Muscle layer of duodenum (tissue), 2 donors: ENCODE measurements around the gene PEMT.

ENCODE experiments used
- H3K27ac ChIP-seq: one replicate; pipeline ENCODE4 v1.7.0; 2013; ENCODE audit warnings: mild to moderate bottlenecking, low read length
- H3K27me3 ChIP-seq: one replicate; pipeline ENCODE4 v1.7.0; 2013; ENCODE audit warnings: low read depth, mild to moderate bottlenecking, control low read depth, low read length
- H3K36me3 ChIP-seq, 2 donors: one replicate each; pipeline ENCODE4 v1.7.0; 2013; ENCODE audit warnings: low read length in 2 of 2, control low read depth in 1 of 2, mild to moderate bottlenecking in 1 of 2; ENCODE audit not compliant: insufficient read depth in 2 of 2, control insufficient read depth in 1 of 2
- H3K4me1 ChIP-seq, 2 donors: one replicate each; pipeline ENCODE4 v1.7.0; 2013; ENCODE audit warnings: low read length in 2 of 2, mild to moderate bottlenecking in 2 of 2, control low read depth in 1 of 2, moderate library complexity in 1 of 2; ENCODE audit not compliant: insufficient read depth in 2 of 2, control insufficient read depth in 1 of 2
- H3K4me3 ChIP-seq, 2 donors: one replicate each; pipeline ENCODE4 v1.7.0; 2013; ENCODE audit warnings: low read length in 2 of 2, low read depth in 1 of 2, mild to moderate bottlenecking in 1 of 2
- H3K9me3 ChIP-seq, 2 donors: one replicate each; pipeline ENCODE4 v1.7.0; 2013; ENCODE audit warnings: low read length in 2 of 2, control low read depth in 1 of 2, mild to moderate bottlenecking in 1 of 2; ENCODE audit not compliant: control insufficient read depth in 1 of 2
- donor health status: healthy.

Gene PEMT

DNA sequence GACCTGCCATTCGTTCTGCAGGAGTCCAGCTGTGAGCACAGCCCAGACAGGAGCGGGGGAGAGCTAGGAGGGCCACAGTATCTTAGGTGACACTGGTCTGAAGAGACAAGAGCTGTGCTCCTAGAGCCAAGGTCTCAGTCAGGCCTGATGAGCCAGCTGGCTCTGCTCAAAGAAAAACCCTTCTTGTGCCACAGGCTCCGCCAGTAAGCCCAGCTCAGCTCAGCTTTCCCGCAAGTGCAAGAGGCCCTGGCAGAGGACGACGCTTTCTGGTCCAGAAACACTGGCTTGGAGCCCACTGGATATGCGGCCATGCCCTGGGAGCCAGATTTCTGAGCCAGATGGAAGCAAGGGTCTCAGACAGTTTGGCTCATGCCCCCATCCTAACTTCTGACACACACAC, 23.9 kb downstream of the PEMT start:
- Histone ChIP-seq H3K4me3 (no peak overlapping the region), H3K27me3 (no peaks in the 10 kb centered on the region), H3K36me3 (no peaks in the 10 kb centered on the region), H3K4me1 (peaks cover 3 to 28% of the 10 kb centered on the region in 2 donors), H3K27ac (no peak overlapping the region), H3K9me3 (no peaks in the 10 kb centered on the region)

DNA sequence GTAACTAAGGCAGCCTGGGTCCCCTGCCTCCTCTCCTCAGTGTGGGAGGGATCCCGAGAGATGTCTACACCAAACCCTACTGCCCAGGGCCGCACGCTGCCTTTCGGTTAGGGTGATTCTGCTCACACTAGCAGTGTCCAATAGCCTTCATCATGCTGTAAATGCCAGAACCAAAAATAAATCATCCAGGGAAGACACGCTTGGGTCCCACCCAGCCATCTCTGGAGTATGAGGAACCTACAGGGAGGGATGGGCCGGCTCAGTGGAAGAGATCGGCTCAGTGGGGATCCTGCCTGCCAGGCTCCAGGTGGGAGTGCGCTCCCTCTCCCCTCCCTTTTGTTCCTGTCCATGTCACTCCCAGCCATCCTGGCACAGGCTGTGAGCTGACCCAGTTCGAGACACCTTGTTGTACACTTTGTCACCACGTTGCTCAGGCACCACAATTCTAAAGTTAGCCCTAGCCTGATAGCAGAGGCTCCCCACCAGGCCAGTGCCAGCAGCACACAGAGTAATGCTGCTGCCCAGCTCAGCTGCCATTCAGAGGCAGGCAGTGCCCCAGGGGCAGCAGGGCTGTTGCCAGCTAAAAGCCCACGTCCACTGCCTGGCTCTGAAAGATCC, 24.5 kb downstream of the PEMT start:
- Histone ChIP-seq H3K27me3 (no peaks in the 10 kb centered on the region), H3K36me3 (no peaks in the 10 kb centered on the region), H3K4me3 (no peak overlapping the region), H3K9me3 (no peaks in the 10 kb centered on the region), H3K27ac (no peak overlapping the region), H3K4me1 (peaks cover 3 to 28% of the 10 kb centered on the region in 2 donors)

DNA sequence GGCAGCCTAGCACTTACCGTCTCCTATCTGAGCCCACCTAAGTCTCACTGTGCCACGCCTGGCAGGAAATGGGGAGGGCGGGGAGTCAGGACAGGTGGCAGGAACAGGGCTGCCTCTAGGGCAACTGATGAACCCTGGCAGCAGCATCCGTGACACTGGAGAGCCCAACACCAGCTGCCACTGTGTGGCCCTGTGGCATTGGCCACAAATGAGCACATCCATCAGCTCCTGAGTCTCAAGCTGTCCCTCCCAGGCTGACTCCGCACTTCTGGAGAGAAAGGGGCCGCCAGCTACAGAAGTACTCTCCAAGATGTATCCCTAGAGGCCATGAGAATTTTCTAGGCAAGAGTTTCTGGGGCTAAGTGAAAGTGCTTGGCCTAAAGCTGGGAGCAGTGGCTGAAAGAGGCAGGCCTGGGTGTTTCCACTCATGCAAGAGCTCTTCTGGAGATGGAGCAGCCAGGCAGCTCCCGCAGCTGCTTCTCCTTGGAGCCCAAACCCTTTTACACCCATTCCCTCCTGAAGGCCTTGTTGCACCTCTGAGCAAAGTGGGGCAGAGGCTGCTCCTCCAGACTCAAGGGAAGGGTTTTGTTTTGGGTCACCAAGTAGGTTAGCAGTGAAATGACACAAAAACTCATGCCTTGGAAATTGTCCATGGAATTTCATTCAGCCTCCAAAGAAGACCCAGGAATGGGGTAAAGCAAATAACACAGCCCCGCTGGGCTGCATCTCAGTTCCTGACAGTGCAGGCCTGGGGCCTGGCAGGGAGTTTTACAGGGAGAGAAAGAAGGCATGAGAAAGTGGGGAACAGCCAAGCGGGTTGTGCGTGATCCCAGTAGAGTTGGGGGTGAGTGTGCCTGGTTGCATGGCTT, 25.8 kb downstream of the PEMT start:
- Histone ChIP-seq H3K4me3 (no peak overlapping the region), H3K36me3 (no peaks in the 10 kb centered on the region), H3K9me3 (no peaks in the 10 kb centered on the region), H3K27me3 (no peaks in the 10 kb centered on the region), H3K27ac (no peak overlapping the region), H3K4me1 (peaks cover 3 to 28% of the 10 kb centered on the region in 2 donors)

DNA sequence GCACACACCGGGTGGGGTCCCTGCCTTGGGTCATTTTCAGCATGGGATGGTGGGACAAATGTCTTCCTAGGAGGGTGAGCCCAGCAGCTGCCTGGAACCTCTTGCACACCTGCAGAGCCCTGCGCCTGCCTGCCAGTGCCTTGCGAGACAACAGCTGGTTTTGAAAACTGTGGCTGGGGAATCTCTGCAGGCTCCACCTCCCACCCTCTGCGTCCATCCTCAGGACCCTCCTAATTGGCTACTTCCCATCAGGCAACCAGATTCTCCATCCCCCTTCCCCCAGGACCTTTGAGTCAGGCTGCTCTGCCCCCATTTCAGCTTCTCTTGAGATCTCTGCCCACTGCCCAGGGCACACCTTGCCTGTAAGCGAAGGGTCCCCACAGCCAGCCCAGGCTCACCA, 26.6 kb downstream of the PEMT start:
- Histone ChIP-seq H3K4me3 (no peak overlapping the region), H3K27me3 (no peaks in the 10 kb centered on the region), H3K4me1 (peaks cover 3 to 28% of the 10 kb centered on the region in 2 donors), H3K9me3 (no peaks in the 10 kb centered on the region), H3K27ac (no peak overlapping the region), H3K36me3 (no peaks in the 10 kb centered on the region)

DNA sequence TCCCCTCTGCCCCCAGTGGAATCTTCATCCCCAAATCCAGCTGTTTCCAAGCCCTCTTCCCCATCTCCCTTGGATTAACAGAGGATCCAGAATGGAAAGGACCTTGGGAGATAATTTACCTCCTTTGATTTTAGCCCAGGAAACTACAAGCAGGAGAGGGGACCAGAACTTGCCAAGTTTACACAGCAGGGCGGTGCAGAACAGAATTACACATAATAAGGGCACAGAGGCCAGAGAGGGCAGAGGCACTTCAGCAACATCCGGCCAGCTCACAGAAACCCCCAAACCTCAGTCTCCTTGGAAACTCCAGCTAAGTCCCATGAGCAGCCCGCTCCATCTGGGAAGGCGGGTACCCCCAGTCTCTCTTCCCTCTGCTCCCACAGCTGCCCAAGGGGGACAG, 27.2 kb downstream of the PEMT start:
- no peaks in the 10 kb centered on the region for H3K36me3 ChIP-seq
- H3K4me1 ChIP-seq: peaks cover 3 to 28% of the 10 kb centered on the region in 2 donors
- H3K9me3 ChIP-seq: no peaks in the 10 kb centered on the region
- H3K27ac ChIP-seq: no peak overlapping the region
- no peak overlapping the region for H3K4me3 ChIP-seq
- H3K27me3 ChIP-seq: no peaks in the 10 kb centered on the region

DNA sequence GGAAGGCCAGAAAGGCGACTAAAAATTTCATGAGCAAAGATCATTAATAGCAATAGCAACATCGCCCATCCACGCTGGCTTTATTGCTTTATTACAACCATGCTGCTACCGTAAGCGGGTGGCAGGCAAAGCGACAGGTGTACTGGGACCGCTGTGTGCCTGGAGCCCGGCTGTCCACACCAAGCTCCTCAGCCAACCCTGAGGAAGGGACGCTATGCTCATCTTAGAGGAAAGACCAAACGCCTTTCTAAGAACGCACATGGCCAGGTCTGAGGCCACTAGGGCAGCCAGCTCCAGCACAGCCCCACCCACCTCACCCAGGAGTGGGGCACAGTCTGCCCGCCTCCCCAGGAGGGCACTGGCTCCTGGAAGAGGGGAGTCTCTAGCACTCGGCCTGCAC, 28.0 kb downstream of the PEMT start:
- H3K36me3 ChIP-seq: no peaks in the 10 kb centered on the region
- H3K9me3 ChIP-seq: no peaks in the 10 kb centered on the region
- no peak overlapping the region for H3K27ac ChIP-seq
- no peaks in the 10 kb centered on the region for H3K27me3 ChIP-seq
- H3K4me3 ChIP-seq: no peak overlapping the region
- H3K4me1 ChIP-seq: peaks cover 3 to 28% of the 10 kb centered on the region in 2 donors

DNA sequence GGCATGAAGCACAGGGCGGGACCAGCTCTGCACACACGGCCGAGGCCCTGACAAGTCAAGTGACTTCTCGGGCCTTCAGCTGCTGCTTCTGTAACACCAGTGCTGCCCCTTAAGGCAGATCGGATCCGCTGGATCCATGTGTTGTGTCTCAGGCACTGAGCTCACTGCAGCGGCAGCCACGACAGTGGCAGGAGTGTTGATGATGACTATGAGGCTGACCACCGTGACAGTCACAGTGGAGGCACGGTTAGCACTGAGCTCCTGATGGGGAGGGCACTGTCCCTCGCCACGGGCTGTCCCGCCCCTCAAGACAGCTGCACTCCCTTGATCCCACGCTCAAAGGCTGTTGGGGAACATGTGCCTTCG, 29.4 kb downstream of the PEMT start:
- no peaks in the 10 kb centered on the region for H3K27me3 ChIP-seq
- no peak overlapping the region for H3K27ac ChIP-seq
- H3K4me3 ChIP-seq: no peak overlapping the region
- no peaks in the 10 kb centered on the region for H3K9me3 ChIP-seq
- peaks cover 3 to 19% of the 10 kb centered on the region in 2 donors for H3K4me1 ChIP-seq
- H3K36me3 ChIP-seq: no peaks in the 10 kb centered on the region

DNA sequence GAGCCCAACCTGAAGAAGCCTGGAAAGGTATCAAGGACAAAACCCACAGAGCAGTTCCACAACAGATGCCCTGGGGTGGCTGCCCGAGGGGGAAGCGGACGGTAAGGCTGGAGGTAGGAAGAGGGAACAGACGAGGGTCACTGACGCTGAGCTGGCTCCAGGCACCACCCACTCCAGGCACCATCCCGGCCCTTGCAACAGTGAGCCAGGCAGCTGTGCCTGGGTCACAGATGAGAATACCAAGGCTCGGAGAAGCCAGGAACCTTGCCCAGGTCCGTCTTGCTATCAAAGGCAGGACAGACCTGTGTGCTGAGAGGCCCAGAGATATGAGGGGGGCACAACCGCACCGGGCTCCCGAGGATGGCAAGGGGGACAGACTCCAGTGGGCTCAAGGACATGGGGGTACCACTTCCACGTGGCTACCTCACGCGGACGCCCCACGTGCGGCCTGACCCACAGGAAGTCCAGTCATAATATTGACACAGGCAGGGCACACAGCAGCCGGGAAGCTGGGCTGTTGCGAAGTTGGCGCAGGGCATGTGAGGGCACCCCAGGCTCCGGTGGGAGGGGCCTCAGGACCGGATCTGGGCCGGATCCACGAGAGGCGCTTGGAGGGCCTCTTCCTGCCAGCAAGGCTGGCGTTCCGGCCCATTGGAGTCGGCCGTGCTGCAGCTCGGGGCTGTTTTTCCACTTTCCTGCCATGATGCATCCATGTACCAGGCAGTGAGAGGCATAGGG, 29.9 kb downstream of the PEMT start:
- no peak overlapping the region for H3K27ac ChIP-seq
- no peaks in the 10 kb centered on the region for H3K27me3 ChIP-seq
- H3K4me1 ChIP-seq: peaks cover 3 to 13% of the 10 kb centered on the region in 2 donors
- no peaks in the 10 kb centered on the region for H3K9me3 ChIP-seq
- H3K4me3 ChIP-seq: no peak overlapping the region
- H3K36me3 ChIP-seq: no peaks in the 10 kb centered on the region

DNA sequence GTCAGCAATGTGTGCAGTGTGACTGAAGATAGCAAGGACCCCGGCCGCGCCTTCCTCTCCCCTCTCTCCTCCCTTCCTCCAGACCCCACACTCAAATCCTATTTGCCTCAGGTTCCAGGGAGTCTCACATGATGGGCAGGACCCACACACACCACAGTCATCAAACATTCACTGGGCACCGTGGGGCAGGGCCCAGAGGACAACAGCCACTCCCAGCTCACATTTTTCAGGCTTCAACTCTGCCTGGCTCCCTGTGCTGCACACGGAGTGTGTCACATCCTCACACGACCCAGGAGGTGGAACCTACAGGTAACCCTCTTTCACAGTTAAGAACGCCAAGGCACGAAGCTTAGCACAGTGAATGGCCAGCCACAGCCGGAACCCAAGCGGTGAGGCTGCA, 30.5 kb downstream of the PEMT start:
- H3K4me3 ChIP-seq: no peak overlapping the region
- no peaks in the 10 kb centered on the region for H3K27me3 ChIP-seq
- no peak overlapping the region for H3K27ac ChIP-seq
- no peaks in the 10 kb centered on the region for H3K36me3 ChIP-seq
- H3K4me1 ChIP-seq: peaks cover 0 to 7% of the 10 kb centered on the region in 2 donors
- no peaks in the 10 kb centered on the region for H3K9me3 ChIP-seq

DNA sequence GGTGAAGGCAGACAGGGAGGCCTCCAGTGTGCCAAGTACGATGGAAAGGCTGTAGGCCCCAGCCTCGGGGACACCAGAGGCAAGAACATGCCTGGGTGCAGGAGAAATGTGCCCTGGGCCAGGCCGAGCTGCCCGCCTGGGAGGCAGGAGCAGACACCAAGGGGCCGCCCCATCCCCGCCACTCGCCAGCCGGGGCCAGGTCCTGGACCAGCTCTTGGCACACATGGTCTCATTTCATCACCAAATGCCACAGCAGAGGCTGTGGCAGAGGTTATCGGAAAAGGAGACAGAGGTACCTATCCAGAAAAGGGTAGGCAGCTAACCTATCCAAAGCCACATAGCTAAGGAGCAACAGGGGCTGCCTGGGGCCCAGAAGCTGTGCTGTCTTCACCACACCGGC, 31.3 kb downstream of the PEMT start:
- no peaks in the 10 kb centered on the region for H3K9me3 ChIP-seq
- no peak overlapping the region for H3K4me3 ChIP-seq
- no peak overlapping the region for H3K27ac ChIP-seq
- H3K36me3 ChIP-seq: no peaks in the 10 kb centered on the region
- H3K27me3 ChIP-seq: no peaks in the 10 kb centered on the region
- H3K4me1 ChIP-seq: no peaks in the 10 kb centered on the region

DNA sequence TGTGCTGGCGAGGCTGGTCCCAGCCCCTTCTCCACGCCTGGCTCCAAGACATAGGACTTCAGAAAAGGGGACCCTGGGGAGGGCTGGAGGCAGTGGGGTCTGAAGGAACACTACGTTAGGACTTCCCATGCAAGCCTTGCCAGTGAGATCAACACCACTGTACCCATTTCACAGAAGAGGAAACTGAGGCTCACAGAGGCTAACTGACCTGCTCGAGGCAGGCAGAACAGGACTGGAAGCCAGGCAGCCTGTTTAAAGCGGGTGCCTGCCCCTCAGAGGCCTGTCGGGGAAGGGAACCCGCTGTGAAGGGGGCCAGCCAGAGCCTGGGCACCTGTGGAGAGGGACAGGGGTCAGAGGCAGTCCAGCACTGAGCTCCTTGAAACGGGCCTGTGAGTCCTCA, 32.3 kb downstream of the PEMT start:
- Histone ChIP-seq H3K4me3 (no peak overlapping the region), H3K27ac (no peak overlapping the region), H3K36me3 (no peaks in the 10 kb centered on the region), H3K9me3 (no peaks in the 10 kb centered on the region), H3K4me1 (no peaks in the 10 kb centered on the region), H3K27me3 (no peaks in the 10 kb centered on the region)
